ENCODE results near the gene SCAND1. TPM values are rescaled to one million over a fixed set of nuclear protein-coding genes. Genes with fewer than 3 reads are reported as not detected.

Gene SCAND1
- total RNA-seq, 1 donor from 2014 or later, result 67.1 TPM

- DNase-seq (ENCODE audit: low read depth in 2 of 2), result peak; percentile 71 to 85
These were observed 47.1 kb downstream of the SCAND1 start for GRCh38 chr20:35907017-35907701.

DNA sequence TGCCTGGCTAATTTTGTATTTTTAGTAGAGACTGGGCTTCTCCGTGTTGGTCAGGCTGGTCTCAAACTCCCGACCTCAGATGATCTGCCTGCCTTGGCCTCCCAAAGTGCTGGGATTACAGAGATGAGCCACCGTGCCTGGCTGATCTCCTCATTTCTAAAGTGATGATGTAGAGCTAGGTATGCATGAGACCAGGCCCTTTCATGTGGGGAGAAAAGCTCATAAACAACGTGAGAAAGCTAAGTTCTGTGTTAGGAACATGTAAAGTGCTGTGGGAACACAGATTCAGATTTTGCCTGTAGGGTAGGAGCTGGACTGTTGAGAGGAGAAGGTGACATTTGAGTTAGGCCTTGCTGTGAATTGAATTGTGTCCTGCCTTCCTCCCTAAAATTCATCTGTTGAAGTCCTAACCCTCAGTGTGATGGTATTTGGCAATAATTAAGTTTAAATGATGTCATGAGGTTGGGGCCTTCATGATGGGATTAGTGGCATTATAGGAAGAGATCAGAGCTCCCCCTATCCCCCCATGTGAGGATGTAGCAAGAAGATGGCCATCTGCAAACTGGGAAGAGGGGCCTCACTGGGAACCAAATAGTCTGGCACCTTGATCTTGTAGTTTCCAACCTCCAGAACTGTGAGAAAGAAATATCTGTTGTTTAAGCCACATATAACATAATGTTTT is 49.2 kb downstream of the SCAND1 start:
- no peak for DNase-seq (ENCODE audit: low read depth in 2 of 2)

GRCh38 chr20:35903843-35904242 is 50.5 kb downstream of the SCAND1 start:
- no peak for DNase-seq (ENCODE audit: low read depth in 2 of 2)

Other genes starting within 250 kb of the SCAND1 start
- gene RBM39, start 212.2 kb downstream of the SCAND1 start, total RNA-seq, result 255 and 271 TPM in 2 replicates
- gene PHF20, start 182.5 kb downstream of the SCAND1 start, total RNA-seq, result 22.1 and 23.8 TPM in 2 replicates
- gene CNBD2, start 14.1 kb upstream of the SCAND1 start, total RNA-seq, result 5.3 and 5.4 TPM in 2 replicates
- 7.3 and 22.4 TPM in 2 replicates for gene EPB41L1, start 200.2 kb upstream of the SCAND1 start, total RNA-seq

All from dermis microvascular lymphatic vessel endothelial cell (primary cell).